K562 (cell line): Measurements from ENCODE around the gene AQP2. TPM values are rescaled to one million over a fixed set of nuclear protein-coding genes. Genes with fewer than 3 reads are reported as not detected.
A peak's percentile ranks its signal among the peaks of the same experiment; 100 is the strongest.

Experiments
- EGR1 ChIP-seq: fragments of 450-650 bp; conservative IDR thresholded peaks from 2 replicates; pipeline ENCODE4 v1.6.1; 2017; ENCODE audit warnings: mild to moderate bottlenecking
- ETV6 ChIP-seq, 3 experiments: fragments of 150-350 bp in 1 of 3; sonication (generic) in 1 of 3; formaldehyde crosslinking in 1 of 3; IDR thresholded peaks; 2 replicates each; pipeline versions ENCODE4 v1.6.1 to v1.8.0; 2014 to 2022; ENCODE audit warnings: borderline replicate concordance in 2 of 3, low read depth in 2 of 3, antibody characterized with exemption in 1 of 3, low read length in 1 of 3, mild to moderate bottlenecking in 1 of 3, missing genetic modification reagents in 1 of 3
- HEY1 ChIP-seq: fragments of 250-450 bp; sonication (Bioruptor Pico); IDR thresholded peaks from 2 replicates; pipeline ENCODE4 v1.5.0; 2020; ENCODE audit warnings: mild to moderate bottlenecking, moderate library complexity, borderline replicate concordance
- RCOR1 ChIP-seq, 2 experiments: IDR thresholded peaks; 2 replicates each; pipeline ENCODE4 v1.6.1; 2012; ENCODE audit warnings: low read depth in 2 of 2, low read length in 2 of 2, borderline replicate concordance in 1 of 2, improper control_type of control experiment in 1 of 2
- SMAD2 ChIP-seq: fragments of 150-350 bp; IDR thresholded peaks from 2 replicates; pipeline ENCODE4 v1.6.1; 2014; ENCODE audit warnings: low read depth, mild to moderate bottlenecking, low read length
- TCF7L2 ChIP-seq: fragments of 150-350 bp; IDR thresholded peaks from 2 replicates; pipeline ENCODE4 v1.6.1; 2016; ENCODE audit warnings: low read depth, mild to moderate bottlenecking, low read length, moderate library complexity
- polyA plus RNA-seq, 8 experiments: library from polyadenylated mRNA; depleted of rRNA in 4 of 8; stranded (reverse) in 5 of 8; unstranded in 3 of 8; fragments of >200 nt; fragmentation: Nextera tagmentation in 2 of 8; fragmentation: Illumina TruSeq in 1 of 8; extraction: Ambion mirVana in 2 of 8; extraction: Trizol in 1 of 8; gene quantifications; 2 replicates each; pipeline versions ENCODE4 v1.2.1 to v1.2.3, GENCODE V29; 2011 to 2014; ENCODE audit warnings: inconsistent platforms in 1 of 8, missing spikeins in 1 of 8
- total RNA-seq, 7 experiments: library from RNA; depleted of rRNA in 6 of 7; stranded (reverse); fragments of >200 nt in 6 of 7; fragmentation: Illumina TruSeq in 2 of 7; extraction: Trizol in 2 of 7; gene quantifications; 2 replicates each; pipeline versions ENCODE4 v1.2.1 to v1.2.3, GENCODE V29; 2011 to 2021; ENCODE audit warnings: low replicate concordance in 1 of 7
- TF ChIP-seq, protein P1 (sequence below): fragments of 250-450 bp; sonication (Bioruptor Pico); IDR thresholded peaks from 2 replicates; pipeline ENCODE4 v1.8.0; 2022; ENCODE audit warnings: inconsistent platforms
- TF ChIP-seq, protein P2 (sequence below): fragments of 450-650 bp; IDR thresholded peaks from 2 replicates; pipeline ENCODE4 v1.6.1; 2018; ENCODE audit not compliant: partially characterized antibody
- TF ChIP-seq, protein P3 (sequence below): fragments of 250-450 bp; sonication (Bioruptor Pico); IDR thresholded peaks from 2 replicates; pipeline ENCODE4 v1.8.0; 2021; ENCODE audit warnings: moderate library complexity, mild to moderate bottlenecking, inconsistent platforms
- TF ChIP-seq, protein P4 (sequence below): sonication (generic); formaldehyde crosslinking; IDR thresholded peaks from 2 replicates; pipeline ENCODE4 v1.8.0; 2023; ENCODE audit warnings: missing genetic modification reagents, mild to moderate bottlenecking, borderline replicate concordance

AQP2 gene
- total and polyA plus RNA-seq, 9 of the 15 experiments (the other 6 are each of a cell fraction or from before 2014, with no cell fraction given), result not detected

DNA sequence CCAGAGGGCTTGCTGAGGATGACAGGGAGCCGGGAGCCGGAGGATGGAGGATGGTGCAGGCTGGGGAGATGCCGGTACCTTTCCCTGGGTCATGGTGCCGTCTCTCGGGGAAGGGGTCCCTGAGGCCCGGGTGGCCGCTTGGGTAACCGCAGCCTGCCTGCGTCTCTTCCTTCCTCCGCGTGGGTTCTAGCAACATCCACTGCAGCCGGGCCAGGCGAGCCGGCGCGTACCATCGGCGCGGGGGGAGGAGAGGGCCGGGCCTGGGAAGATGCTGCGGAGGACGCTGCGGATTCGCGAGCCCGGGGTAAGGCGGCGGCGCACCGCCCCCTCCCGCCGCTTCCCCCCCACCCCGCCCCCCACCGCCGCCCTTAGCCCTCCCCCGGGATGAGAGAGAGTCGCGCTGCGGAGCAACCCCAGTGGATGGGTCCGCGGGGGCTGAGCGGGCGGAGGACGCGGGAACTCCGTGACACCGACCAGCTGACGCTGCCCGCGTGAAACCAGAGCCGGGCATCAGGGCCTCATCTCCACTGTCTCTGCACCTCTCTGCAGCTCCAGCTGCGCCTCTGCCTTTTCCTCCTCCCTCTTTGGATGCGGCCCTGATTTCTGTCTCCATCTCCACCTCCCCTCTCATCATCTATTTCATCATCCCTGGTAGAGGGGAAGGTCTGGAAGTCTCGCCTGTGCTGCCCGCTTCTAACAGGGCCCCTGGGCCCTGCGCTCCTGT lies 46.7 kb upstream of the AQP2 start, which contains the start of gene FAIM2 (continued):
- TF ChIP-seq, protein P1, sequence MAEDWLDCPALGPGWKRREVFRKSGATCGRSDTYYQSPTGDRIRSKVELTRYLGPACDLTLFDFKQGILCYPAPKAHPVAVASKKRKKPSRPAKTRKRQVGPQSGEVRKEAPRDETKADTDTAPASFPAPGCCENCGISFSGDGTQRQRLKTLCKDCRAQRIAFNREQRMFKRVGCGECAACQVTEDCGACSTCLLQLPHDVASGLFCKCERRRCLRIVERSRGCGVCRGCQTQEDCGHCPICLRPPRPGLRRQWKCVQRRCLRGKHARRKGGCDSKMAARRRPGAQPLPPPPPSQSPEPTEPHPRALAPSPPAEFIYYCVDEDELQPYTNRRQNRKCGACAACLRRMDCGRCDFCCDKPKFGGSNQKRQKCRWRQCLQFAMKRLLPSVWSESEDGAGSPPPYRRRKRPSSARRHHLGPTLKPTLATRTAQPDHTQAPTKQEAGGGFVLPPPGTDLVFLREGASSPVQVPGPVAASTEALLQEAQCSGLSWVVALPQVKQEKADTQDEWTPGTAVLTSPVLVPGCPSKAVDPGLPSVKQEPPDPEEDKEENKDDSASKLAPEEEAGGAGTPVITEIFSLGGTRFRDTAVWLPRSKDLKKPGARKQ (CRISPR knock-in tag), result no peak
- no peak for TF ChIP-seq TCF7L2
- no peak for TF ChIP-seq EGR1
- TF ChIP-seq, protein P2, sequence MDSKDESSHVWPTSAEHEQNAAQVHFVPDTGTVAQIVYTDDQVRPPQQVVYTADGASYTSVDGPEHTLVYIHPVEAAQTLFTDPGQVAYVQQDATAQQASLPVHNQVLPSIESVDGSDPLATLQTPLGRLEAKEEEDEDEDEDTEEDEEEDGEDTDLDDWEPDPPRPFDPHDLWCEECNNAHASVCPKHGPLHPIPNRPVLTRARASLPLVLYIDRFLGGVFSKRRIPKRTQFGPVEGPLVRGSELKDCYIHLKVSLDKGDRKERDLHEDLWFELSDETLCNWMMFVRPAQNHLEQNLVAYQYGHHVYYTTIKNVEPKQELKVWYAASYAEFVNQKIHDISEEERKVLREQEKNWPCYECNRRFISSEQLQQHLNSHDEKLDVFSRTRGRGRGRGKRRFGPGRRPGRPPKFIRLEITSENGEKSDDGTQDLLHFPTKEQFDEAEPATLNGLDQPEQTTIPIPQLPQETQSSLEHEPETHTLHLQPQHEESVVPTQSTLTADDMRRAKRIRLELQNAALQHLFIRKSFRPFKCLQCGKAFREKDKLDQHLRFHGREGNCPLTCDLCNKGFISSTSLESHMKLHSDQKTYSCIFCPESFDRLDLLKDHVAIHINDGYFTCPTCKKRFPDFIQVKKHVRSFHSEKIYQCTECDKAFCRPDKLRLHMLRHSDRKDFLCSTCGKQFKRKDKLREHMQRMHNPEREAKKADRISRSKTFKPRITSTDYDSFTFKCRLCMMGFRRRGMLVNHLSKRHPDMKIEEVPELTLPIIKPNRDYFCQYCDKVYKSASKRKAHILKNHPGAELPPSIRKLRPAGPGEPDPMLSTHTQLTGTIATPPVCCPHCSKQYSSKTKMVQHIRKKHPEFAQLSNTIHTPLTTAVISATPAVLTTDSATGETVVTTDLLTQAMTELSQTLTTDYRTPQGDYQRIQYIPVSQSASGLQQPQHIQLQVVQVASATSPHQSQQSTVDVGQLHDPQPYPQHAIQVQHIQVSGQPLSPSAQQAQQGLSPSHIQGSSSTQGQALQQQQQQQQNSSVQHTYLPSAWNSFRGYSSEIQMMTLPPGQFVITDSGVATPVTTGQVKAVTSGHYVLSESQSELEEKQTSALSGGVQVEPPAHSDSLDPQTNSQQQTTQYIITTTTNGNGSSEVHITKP, result peak; percentile 84
- TF ChIP-seq, protein P3, sequence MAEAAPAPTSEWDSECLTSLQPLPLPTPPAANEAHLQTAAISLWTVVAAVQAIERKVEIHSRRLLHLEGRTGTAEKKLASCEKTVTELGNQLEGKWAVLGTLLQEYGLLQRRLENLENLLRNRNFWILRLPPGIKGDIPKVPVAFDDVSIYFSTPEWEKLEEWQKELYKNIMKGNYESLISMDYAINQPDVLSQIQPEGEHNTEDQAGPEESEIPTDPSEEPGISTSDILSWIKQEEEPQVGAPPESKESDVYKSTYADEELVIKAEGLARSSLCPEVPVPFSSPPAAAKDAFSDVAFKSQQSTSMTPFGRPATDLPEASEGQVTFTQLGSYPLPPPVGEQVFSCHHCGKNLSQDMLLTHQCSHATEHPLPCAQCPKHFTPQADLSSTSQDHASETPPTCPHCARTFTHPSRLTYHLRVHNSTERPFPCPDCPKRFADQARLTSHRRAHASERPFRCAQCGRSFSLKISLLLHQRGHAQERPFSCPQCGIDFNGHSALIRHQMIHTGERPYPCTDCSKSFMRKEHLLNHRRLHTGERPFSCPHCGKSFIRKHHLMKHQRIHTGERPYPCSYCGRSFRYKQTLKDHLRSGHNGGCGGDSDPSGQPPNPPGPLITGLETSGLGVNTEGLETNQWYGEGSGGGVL (CRISPR knock-in tag), result no peak
- TF ChIP-seq SMAD2, result no peak
- TF ChIP-seq RCOR1 (IDR thresholded peaks at IDR 0.05; ENCODE audit: borderline replicate concordance in 1 of 2, low read depth in 2 of 2, low read length in 2 of 2), result 0 out of 4 replicates have a peak, but pooled peaks of 1 of the 2 experiments have one; percentile 29
- TF ChIP-seq, protein P4, sequence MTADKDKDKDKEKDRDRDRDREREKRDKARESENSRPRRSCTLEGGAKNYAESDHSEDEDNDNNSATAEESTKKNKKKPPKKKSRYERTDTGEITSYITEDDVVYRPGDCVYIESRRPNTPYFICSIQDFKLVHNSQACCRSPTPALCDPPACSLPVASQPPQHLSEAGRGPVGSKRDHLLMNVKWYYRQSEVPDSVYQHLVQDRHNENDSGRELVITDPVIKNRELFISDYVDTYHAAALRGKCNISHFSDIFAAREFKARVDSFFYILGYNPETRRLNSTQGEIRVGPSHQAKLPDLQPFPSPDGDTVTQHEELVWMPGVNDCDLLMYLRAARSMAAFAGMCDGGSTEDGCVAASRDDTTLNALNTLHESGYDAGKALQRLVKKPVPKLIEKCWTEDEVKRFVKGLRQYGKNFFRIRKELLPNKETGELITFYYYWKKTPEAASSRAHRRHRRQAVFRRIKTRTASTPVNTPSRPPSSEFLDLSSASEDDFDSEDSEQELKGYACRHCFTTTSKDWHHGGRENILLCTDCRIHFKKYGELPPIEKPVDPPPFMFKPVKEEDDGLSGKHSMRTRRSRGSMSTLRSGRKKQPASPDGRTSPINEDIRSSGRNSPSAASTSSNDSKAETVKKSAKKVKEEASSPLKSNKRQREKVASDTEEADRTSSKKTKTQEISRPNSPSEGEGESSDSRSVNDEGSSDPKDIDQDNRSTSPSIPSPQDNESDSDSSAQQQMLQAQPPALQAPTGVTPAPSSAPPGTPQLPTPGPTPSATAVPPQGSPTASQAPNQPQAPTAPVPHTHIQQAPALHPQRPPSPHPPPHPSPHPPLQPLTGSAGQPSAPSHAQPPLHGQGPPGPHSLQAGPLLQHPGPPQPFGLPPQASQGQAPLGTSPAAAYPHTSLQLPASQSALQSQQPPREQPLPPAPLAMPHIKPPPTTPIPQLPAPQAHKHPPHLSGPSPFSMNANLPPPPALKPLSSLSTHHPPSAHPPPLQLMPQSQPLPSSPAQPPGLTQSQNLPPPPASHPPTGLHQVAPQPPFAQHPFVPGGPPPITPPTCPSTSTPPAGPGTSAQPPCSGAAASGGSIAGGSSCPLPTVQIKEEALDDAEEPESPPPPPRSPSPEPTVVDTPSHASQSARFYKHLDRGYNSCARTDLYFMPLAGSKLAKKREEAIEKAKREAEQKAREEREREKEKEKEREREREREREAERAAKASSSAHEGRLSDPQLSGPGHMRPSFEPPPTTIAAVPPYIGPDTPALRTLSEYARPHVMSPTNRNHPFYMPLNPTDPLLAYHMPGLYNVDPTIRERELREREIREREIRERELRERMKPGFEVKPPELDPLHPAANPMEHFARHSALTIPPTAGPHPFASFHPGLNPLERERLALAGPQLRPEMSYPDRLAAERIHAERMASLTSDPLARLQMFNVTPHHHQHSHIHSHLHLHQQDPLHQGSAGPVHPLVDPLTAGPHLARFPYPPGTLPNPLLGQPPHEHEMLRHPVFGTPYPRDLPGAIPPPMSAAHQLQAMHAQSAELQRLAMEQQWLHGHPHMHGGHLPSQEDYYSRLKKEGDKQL (CRISPR knock-in tag), result no peak
- no peak for TF ChIP-seq HEY1
- TF ChIP-seq ETV6 (IDR thresholded peaks at IDR 0.05; ENCODE audit: borderline replicate concordance in 1 of 2, low read depth in 2 of 2, low read length in 1 of 2), result no peak
- TF ChIP-seq ETV6 (CRISPR knock-in tag; IDR thresholded peaks at IDR 0.05; ENCODE audit: borderline replicate concordance), result no peak
